Stimulated activated CD4-positive, alpha-beta T cell treated with anti-CD3 and anti-CD28 coated beads, Interleukin-1b, Interleukin-23, amount 100 ng/mL, for 48 hours (primary cell): ENCODE measurements around the gene MYEF2.

Experiments used
- DNase-seq: peaks from one replicate; pipeline ENCODE4 v3.0.0-alpha.2; 2020

Gene MYEF2

DNA sequence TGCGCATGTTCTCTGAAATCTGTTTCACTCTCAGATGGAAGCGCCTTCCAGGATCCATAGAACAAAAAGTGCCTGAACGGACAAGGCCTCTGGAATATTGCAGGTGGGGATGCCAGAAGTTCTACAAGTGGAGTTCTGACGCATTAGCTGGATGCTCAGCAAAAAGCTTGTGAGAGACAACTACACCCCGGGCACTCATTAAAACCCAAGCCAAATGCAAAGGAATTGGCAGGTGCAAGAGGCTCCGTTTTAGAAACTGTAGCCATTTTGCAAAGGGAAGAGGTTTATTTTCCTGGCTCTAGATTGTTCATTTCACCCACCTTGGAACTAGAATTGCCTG, 92.5 kb downstream of the MYEF2 start:
- DNase-seq = no peak

DNA sequence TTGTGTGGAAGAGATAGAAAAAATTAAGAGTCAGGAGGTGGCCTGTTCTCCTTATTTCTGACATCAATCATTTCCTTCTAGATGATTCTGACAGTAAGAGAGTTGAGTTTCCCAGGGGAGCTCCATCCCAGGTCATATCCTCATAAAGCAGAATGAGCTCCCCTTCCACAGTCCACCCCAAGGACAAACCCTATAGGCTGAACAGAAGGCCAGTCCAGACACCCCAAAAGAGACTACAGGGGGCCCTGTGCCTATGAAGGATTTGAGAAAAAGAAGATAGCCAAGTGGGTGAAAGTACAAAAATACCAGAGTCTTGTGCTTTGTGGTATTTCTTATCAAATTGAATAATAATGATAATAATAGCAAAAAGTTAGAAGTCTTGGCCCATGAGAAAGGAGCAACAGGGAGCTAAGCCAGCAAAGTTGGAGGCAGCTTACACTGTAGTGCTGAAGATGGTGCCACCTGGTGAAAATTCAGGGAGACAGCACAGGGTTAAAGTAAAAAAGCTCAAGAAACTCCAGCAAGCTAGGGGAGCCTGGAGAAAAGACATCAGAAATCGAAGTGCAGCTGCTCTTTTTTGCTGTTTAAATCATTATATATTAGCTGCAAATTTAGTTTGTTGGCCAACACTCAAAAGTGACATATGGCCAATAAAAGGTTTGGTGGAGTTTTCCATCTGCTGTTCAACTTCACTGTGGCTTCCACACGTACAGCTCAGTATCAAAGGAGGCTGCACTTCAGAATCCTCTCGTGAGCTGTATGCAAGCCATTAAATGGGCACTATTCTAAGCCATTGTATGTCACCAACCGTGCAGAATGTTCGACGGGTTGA, 93.1 kb downstream of the MYEF2 start:
- no peak for DNase-seq
